GM23338 (cell line): ENCODE results near the gene PSPN. TPM values are rescaled to one million over a fixed set of nuclear protein-coding genes. Genes with fewer than 3 reads are reported as not detected.

ENCODE experiments used
- ATAC-seq: fragments of 200-7000 bp; cut with Tn5 transposase; 3 replicates; pipeline ENCODE4 v1.9.1; 2020
- DNase-seq: peaks from one replicate; pipeline ENCODE4 v3.0.0-alpha.2; 2015; ENCODE audit warnings: low spot score
- H2AFZ ChIP-seq: fragments of 200-600 bp; sonication (generic); 2 replicates; pipeline ENCODE4 v1.8.0; 2016; ENCODE audit warnings: antibody characterized with exemption, mild to moderate bottlenecking, moderate library complexity
- H3F3A ChIP-seq: fragments of 200-600 bp; sonication (generic); replicated peaks from 2 replicates; pipeline ENCODE4 v1.8.0; 2017; ENCODE audit warnings: antibody characterized with exemption, mixed run types, low read depth
- H3K27ac ChIP-seq: fragments of 200-600 bp; sonication (generic); 2 replicates; pipeline ENCODE4 v1.6.1; 2016; ENCODE audit warnings: low read depth
- H3K27me3 ChIP-seq: fragments of 200-600 bp; sonication (generic); 2 replicates; pipeline ENCODE4 v1.8.0; 2016; ENCODE audit warnings: mild to moderate bottlenecking, mixed run types, moderate library complexity; ENCODE audit not compliant: insufficient read depth
- H3K36me3 ChIP-seq: fragments of 200-600 bp; sonication (generic); 2 replicates; pipeline ENCODE4 v1.8.0; 2016; ENCODE audit warnings: mild to moderate bottlenecking; ENCODE audit not compliant: insufficient read depth
- H3K4me1 ChIP-seq: fragments of 200-600 bp; sonication (generic); 2 replicates; pipeline ENCODE4 v1.8.0; 2016; ENCODE audit warnings: mild to moderate bottlenecking, moderate library complexity; ENCODE audit not compliant: insufficient read depth
- H3K4me2 ChIP-seq: fragments of 200-600 bp; sonication (generic); 2 replicates; pipeline ENCODE4 v1.7.1; 2017; ENCODE audit warnings: mixed run types
- H3K4me3 ChIP-seq: fragments of 200-600 bp; sonication (generic); 2 replicates; pipeline ENCODE4 v1.6.1; 2016; ENCODE audit warnings: mixed run types
- H3K79me2 ChIP-seq: fragments of 200-600 bp; sonication (generic); replicated peaks from 2 replicates; pipeline ENCODE4 v1.8.0; 2017; ENCODE audit warnings: mild to moderate bottlenecking; ENCODE audit not compliant: insufficient read depth
- H3K9me2 ChIP-seq: fragments of 200-600 bp; sonication (generic); 2 replicates; pipeline ENCODE4 v1.8.0; 2017; ENCODE audit not compliant: insufficient read depth
- H4K20me1 ChIP-seq: fragments of 200-600 bp; sonication (generic); replicated peaks from 2 replicates; pipeline ENCODE4 v1.8.0; 2017; ENCODE audit warnings: mild to moderate bottlenecking; ENCODE audit not compliant: insufficient read depth
- H3K27ac Mint-ChIP-seq: 2 replicates; pipeline ENCODE4 v1.8.0; 2020; ENCODE audit warnings: inconsistent platforms, mild to moderate bottlenecking, moderate library complexity, mixed read lengths
- H3K27me3 Mint-ChIP-seq: 3 replicates; pipeline ENCODE4 v1.8.0; 2022; ENCODE audit warnings: low read depth, mild to moderate bottlenecking, moderate library complexity, mixed read lengths, inconsistent platforms; ENCODE audit not compliant: insufficient read depth, poor library complexity
- H3K36me3 Mint-ChIP-seq: 3 replicates; pipeline ENCODE4 v1.8.0; 2021; ENCODE audit warnings: low read depth, mild to moderate bottlenecking, inconsistent platforms, moderate library complexity, mixed read lengths
- H3K4me1 Mint-ChIP-seq: 3 replicates; pipeline ENCODE4 v1.8.0; 2020; ENCODE audit warnings: mild to moderate bottlenecking, inconsistent platforms, mixed read lengths
- H3K4me3 Mint-ChIP-seq: 3 replicates; pipeline ENCODE4 v1.8.0; 2021; ENCODE audit warnings: moderate library complexity, mild to moderate bottlenecking, inconsistent platforms, mixed read lengths
- H3K9me3 Mint-ChIP-seq: 3 replicates; pipeline ENCODE4 v1.8.0; 2020; ENCODE audit warnings: moderate library complexity, mild to moderate bottlenecking, inconsistent platforms, mixed read lengths
- CREB1 ChIP-seq: fragments of 250-450 bp; sonication (Bioruptor Pico); IDR thresholded peaks from 2 replicates; pipeline ENCODE4 v1.5.0; 2020; ENCODE audit warnings: low read depth, mild to moderate bottlenecking, moderate library complexity
- EZH2 ChIP-seq: fragments of 200-600 bp; sonication (generic); IDR thresholded peaks from one replicate; pipeline ENCODE4 v1.8.0; 2017; ENCODE audit warnings: antibody characterized with exemption, mild to moderate bottlenecking, low read depth; ENCODE audit not compliant: unreplicated experiment
- EZH2phosphoT487 ChIP-seq: fragments of 200-600 bp; sonication (generic); IDR thresholded peaks from one replicate; pipeline ENCODE4 v1.8.1; 2018; ENCODE audit warnings: antibody characterized with exemption; ENCODE audit not compliant: unreplicated experiment
- JUNB ChIP-seq: IDR thresholded peaks from one replicate; pipeline ENCODE4 v1.6.1; 2016; ENCODE audit warnings: antibody characterized with exemption; ENCODE audit not compliant: unreplicated experiment
- NANOG ChIP-seq: IDR thresholded peaks from 2 replicates; pipeline ENCODE4 v1.6.1; 2016; ENCODE audit warnings: antibody characterized with exemption, borderline replicate concordance
- POLR2AphosphoS5 ChIP-seq: IDR thresholded peaks from 2 replicates; pipeline ENCODE4 v1.6.1; 2016; ENCODE audit warnings: antibody characterized with exemption, low read depth
- STAT1 ChIP-seq: IDR thresholded peaks from one replicate; pipeline ENCODE4 v1.6.1; 2016; ENCODE audit warnings: antibody characterized with exemption; ENCODE audit not compliant: unreplicated experiment
- ZNF114 ChIP-seq: fragments of 250-450 bp; sonication (Bioruptor Pico); IDR thresholded peaks from 2 replicates; pipeline ENCODE4 v1.5.0; 2020; ENCODE audit warnings: mild to moderate bottlenecking, moderate library complexity
- ZNF331 ChIP-seq: fragments of 250-450 bp; sonication (Bioruptor Pico); IDR thresholded peaks from 2 replicates; pipeline ENCODE4 v1.5.0; 2020; ENCODE audit warnings: low read depth, mild to moderate bottlenecking, moderate library complexity
- polyA plus RNA-seq: library from polyadenylated mRNA; unstranded; fragments of >200 nt; fragmentation: Nextera tagmentation; extraction: Ambion mirVana; gene quantifications from 2 replicates; pipeline ENCODE4 v1.2.1, GENCODE V29; 2016
- total RNA-seq: library from RNA; depleted of rRNA; stranded (reverse); fragments of >200 nt; shearing (Covaris generic); gene quantifications from 2 replicates; pipeline ENCODE4 v1.2.3, GENCODE V29; 2014
- TF ChIP-seq, protein P1 (sequence below): IDR thresholded peaks from one replicate; pipeline ENCODE4 v1.6.1; 2018; ENCODE audit warnings: antibody characterized with exemption; ENCODE audit not compliant: unreplicated experiment
- TF ChIP-seq, protein P2 (sequence below), 2 experiments: fragments of 200-600 bp in 1 of 2; sonication (generic) in 1 of 2; conservative IDR thresholded peaks; 2 replicates each; pipeline versions ENCODE4 v1.5.1 to v1.6.1; 2016 to 2017; ENCODE audit warnings: antibody characterized with exemption in 2 of 2, low read depth in 2 of 2, mild to moderate bottlenecking in 2 of 2, moderate library complexity in 1 of 2

PSPN gene
- total and polyA plus RNA-seq, 2 experiments from 2014 or later, result 0.82 to 1.2 TPM

DNA sequence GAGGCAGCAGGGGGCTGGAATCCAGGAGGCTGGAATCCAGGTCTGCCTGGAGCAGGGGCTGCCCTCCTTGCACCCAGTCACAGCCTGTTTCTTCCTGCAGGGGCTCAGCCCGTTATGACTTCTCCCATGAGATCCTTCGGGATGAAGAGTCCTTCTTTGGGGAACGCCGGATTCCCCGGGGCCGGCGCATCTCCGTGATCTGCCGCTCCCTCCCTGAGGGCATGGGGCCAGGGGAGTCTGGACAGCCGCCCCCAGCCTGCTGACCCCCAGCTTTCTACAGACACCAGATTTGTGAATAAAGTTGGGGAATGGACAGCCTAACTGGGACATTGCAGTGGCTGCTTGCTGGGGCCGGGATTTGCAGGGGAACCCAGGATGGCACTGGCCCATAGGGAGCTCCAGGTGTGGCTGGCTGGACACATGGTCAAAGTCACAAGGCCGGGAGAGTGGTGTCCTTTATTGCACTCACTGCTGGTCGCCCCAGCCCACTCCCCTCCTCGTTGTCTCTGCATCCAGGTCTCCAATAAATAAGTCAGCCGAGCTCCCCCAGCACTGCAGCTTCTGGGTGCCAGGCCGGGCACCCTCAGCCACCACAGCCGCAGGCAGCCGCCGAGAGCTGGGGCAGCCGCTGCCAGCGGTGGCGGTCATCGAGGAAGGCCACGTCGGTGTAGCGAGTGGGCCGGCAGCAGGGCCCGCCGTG, 872 bp downstream of the PSPN start:
- H3K4me1 Mint-ChIP-seq, result peaks cover 22% of the 10 kb centered on the region
- no peaks in the 10 kb centered on the region for H3K27me3 ChIP-seq
- H3K9me2 ChIP-seq, result no peaks in the 10 kb centered on the region
- H3K4me3 ChIP-seq, result no peak overlapping the region
- peaks cover 7% of the 10 kb centered on the region; the same call in 1 of the 2 replicates for H3K4me1 ChIP-seq
- H2AFZ ChIP-seq, result no peak overlapping the region
- no peak overlapping the region for H3K27ac Mint-ChIP-seq
- H3F3A ChIP-seq, result 0 out of 2 replicates have a peak, but pooled peaks cover 4% of the 10 kb centered on the region
- H3K4me2 ChIP-seq, result no peak overlapping the region; the same call in 1 of the 2 replicates
- peaks cover 9% of the 10 kb centered on the region for H3K36me3 ChIP-seq
- DNase-seq, result no peak
- peak overlapping the region; percentile 30; the same call in 2 of the 3 replicates for H3K4me3 Mint-ChIP-seq
- H3K27me3 Mint-ChIP-seq, result peaks cover 10% of the 10 kb centered on the region
- TF ChIP-seq CREB1 (CRISPR knock-in tag) (no peak), POLR2AphosphoS5 (no peak), EZH2phosphoT487 (no peak), NANOG (no peak), ZNF114 (CRISPR knock-in tag) (no peak), STAT1 (no peak), JUNB (no peak), ZNF331 (CRISPR knock-in tag) (no peak), EZH2 (no peak)
- TF ChIP-seq, protein P1, sequence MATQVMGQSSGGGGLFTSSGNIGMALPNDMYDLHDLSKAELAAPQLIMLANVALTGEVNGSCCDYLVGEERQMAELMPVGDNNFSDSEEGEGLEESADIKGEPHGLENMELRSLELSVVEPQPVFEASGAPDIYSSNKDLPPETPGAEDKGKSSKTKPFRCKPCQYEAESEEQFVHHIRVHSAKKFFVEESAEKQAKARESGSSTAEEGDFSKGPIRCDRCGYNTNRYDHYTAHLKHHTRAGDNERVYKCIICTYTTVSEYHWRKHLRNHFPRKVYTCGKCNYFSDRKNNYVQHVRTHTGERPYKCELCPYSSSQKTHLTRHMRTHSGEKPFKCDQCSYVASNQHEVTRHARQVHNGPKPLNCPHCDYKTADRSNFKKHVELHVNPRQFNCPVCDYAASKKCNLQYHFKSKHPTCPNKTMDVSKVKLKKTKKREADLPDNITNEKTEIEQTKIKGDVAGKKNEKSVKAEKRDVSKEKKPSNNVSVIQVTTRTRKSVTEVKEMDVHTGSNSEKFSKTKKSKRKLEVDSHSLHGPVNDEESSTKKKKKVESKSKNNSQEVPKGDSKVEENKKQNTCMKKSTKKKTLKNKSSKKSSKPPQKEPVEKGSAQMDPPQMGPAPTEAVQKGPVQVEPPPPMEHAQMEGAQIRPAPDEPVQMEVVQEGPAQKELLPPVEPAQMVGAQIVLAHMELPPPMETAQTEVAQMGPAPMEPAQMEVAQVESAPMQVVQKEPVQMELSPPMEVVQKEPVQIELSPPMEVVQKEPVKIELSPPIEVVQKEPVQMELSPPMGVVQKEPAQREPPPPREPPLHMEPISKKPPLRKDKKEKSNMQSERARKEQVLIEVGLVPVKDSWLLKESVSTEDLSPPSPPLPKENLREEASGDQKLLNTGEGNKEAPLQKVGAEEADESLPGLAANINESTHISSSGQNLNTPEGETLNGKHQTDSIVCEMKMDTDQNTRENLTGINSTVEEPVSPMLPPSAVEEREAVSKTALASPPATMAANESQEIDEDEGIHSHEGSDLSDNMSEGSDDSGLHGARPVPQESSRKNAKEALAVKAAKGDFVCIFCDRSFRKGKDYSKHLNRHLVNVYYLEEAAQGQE, result no peak
- peaks cover 8% of the 10 kb centered on the region for H3K9me3 Mint-ChIP-seq
- no peak for ATAC-seq
- peaks cover 18% of the 10 kb centered on the region for H3K36me3 Mint-ChIP-seq
- H3K79me2 ChIP-seq, result no peaks in the 10 kb centered on the region
- peak overlapping the region; percentile 39; the same call in 1 of the 2 replicates for H3K27ac ChIP-seq
- 0 out of 2 replicates have a peak, but pooled peaks cover 3% of the 10 kb centered on the region for H4K20me1 ChIP-seq

DNA sequence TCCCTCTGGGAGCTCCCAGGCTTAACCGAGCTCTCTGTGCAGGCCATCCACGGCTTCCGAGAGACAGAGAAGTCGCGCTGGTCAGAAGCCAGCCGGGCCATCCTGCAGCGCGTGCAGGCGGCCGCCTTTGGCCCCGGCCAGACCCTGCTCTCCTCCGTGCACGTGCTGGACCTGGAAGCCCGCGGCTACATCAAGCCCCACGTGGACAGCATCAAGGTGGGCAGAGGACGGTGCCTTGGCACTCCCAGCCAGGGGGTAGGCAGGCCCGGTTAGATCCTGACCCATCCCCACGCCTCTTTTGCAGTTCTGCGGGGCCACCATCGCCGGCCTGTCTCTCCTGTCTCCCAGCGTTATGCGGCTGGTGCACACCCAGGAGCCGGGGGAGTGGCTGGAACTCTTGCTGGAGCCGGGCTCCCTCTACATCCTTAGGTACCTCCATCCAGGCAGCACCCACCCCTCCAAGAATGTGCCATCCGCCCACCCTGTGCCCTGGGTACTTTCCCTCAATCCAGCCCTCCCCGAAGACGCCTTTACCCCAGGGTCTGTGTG, 1.5 kb downstream of the PSPN start:
- H3K9me3 Mint-ChIP-seq, result peaks cover 5% of the 10 kb centered on the region; the same call in 1 of the 3 replicates
- H3K27me3 Mint-ChIP-seq, result peaks cover 9% of the 10 kb centered on the region
- H2AFZ ChIP-seq, result no peak overlapping the region

More for the DNA sequence above, 1.5 kb downstream of the PSPN start:
- H3K4me1 ChIP-seq, result peaks cover 7% of the 10 kb centered on the region; the same call in 1 of the 2 replicates
- Mint-ChIP-seq H3K27ac (no peak overlapping the region), H3K4me1 (peaks cover 22% of the 10 kb centered on the region), H3K36me3 (peaks cover 18% of the 10 kb centered on the region), H3K4me3 (peak overlapping the region; percentile 84)
- no peaks in the 10 kb centered on the region for H3K79me2 ChIP-seq
- ATAC-seq, result no peak
- 0 out of 2 replicates have a peak, but pooled peaks cover 4% of the 10 kb centered on the region for H3F3A ChIP-seq
- H3K27ac ChIP-seq, result peak overlapping the region; percentile 53
- peak overlapping the region; percentile 49 for H3K4me3 ChIP-seq
- no peak for DNase-seq
- H4K20me1 ChIP-seq, result 0 out of 2 replicates have a peak, but pooled peaks cover 3% of the 10 kb centered on the region
- peak overlapping the region; percentile 71 for H3K4me2 ChIP-seq
- H3K36me3 ChIP-seq, result peaks cover 3% of the 10 kb centered on the region; the same call in 1 of the 2 replicates
- no peaks in the 10 kb centered on the region for H3K27me3 ChIP-seq
- TF ChIP-seq POLR2AphosphoS5, result no peak; the same call in 1 of the 2 replicates
- TF ChIP-seq, protein P2, sequence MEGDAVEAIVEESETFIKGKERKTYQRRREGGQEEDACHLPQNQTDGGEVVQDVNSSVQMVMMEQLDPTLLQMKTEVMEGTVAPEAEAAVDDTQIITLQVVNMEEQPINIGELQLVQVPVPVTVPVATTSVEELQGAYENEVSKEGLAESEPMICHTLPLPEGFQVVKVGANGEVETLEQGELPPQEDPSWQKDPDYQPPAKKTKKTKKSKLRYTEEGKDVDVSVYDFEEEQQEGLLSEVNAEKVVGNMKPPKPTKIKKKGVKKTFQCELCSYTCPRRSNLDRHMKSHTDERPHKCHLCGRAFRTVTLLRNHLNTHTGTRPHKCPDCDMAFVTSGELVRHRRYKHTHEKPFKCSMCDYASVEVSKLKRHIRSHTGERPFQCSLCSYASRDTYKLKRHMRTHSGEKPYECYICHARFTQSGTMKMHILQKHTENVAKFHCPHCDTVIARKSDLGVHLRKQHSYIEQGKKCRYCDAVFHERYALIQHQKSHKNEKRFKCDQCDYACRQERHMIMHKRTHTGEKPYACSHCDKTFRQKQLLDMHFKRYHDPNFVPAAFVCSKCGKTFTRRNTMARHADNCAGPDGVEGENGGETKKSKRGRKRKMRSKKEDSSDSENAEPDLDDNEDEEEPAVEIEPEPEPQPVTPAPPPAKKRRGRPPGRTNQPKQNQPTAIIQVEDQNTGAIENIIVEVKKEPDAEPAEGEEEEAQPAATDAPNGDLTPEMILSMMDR (conservative IDR thresholded peaks at IDR 0.05; ENCODE audit: low read depth in 2 of 2), result no peak
- TF ChIP-seq STAT1, result no peak
- H3K9me2 ChIP-seq, result no peaks in the 10 kb centered on the region
